SK-N-SH treated with all-trans-retinoic acid at 6 μM for 48 hours (cell line): ENCODE data around the gene ARID1B.
A peak's percentile ranks its signal among the peaks of the same experiment; 100 is the strongest.

Experiments
- ATAC-seq: fragments of 200-7000 bp; cut with Tn5 transposase; 3 replicates; pipeline ENCODE4 v1.9.1; 2020; ENCODE audit warnings: mild to moderate bottlenecking, moderate library complexity
- ARNTL ChIP-seq: fragments of 450-650 bp; formaldehyde crosslinking; IDR thresholded peaks from 2 replicates; pipeline ENCODE4 v1.5.0; 2020; ENCODE audit warnings: low read depth, mild to moderate bottlenecking, moderate library complexity, borderline replicate concordance
- BACH2 ChIP-seq: fragments of 250-450 bp; sonication (Bioruptor Pico); IDR thresholded peaks from 2 replicates; pipeline ENCODE4 v1.9.0; 2021; ENCODE audit warnings: mild to moderate bottlenecking, borderline replicate concordance
- CREB5 ChIP-seq: fragments of 250-450 bp; sonication (Bioruptor Pico); IDR thresholded peaks from 2 replicates; pipeline ENCODE4 v1.5.1; 2020; ENCODE audit warnings: low read depth, mild to moderate bottlenecking, moderate library complexity
- CSDC2 ChIP-seq: fragments of 250-450 bp; sonication (Bioruptor Pico); IDR thresholded peaks from 2 replicates; pipeline ENCODE4 v1.5.0; 2020; ENCODE audit warnings: mild to moderate bottlenecking, moderate library complexity
- CSRNP3 ChIP-seq: fragments of 250-450 bp; sonication (Bioruptor Pico); IDR thresholded peaks from 2 replicates; pipeline ENCODE4 v1.5.1; 2021; ENCODE audit warnings: mild to moderate bottlenecking, moderate library complexity
- ESRRG ChIP-seq: fragments of 250-450 bp; sonication (Bioruptor Pico); IDR thresholded peaks from 2 replicates; pipeline ENCODE4 v1.6.1; 2021; ENCODE audit warnings: mild to moderate bottlenecking
- GLIS3 ChIP-seq: fragments of 250-450 bp; sonication (Bioruptor Pico); IDR thresholded peaks from 2 replicates; pipeline ENCODE4 v1.5.0; 2020; ENCODE audit warnings: mild to moderate bottlenecking, moderate library complexity
- ISL1 ChIP-seq: fragments of 250-450 bp; sonication (Bioruptor Pico); IDR thresholded peaks from 2 replicates; pipeline ENCODE4 v2.1.2; 2022; ENCODE audit warnings: mild to moderate bottlenecking, moderate library complexity
- OSR1 ChIP-seq: fragments of 250-450 bp; sonication (Bioruptor Pico); IDR thresholded peaks from 2 replicates; pipeline ENCODE4 v1.8.0; 2022; ENCODE audit warnings: moderate library complexity, mild to moderate bottlenecking, inconsistent platforms
- PATZ1 ChIP-seq: fragments of 250-450 bp; sonication (Bioruptor Pico); IDR thresholded peaks from 2 replicates; pipeline ENCODE4 v1.8.0; 2020; ENCODE audit warnings: mild to moderate bottlenecking, moderate library complexity, borderline replicate concordance
- POU6F1 ChIP-seq: fragments of 250-450 bp; sonication (Bioruptor Pico); IDR thresholded peaks from 2 replicates; pipeline ENCODE4 v1.8.0; 2021; ENCODE audit warnings: low read depth, mild to moderate bottlenecking, moderate library complexity, borderline replicate concordance
- PPARA ChIP-seq: fragments of 250-450 bp; sonication (Bioruptor Pico); IDR thresholded peaks from 2 replicates; pipeline ENCODE4 v1.5.0; 2020; ENCODE audit warnings: mild to moderate bottlenecking, borderline replicate concordance
- SNAI2 ChIP-seq: fragments of 250-450 bp; sonication (Bioruptor Pico); IDR thresholded peaks from 2 replicates; pipeline ENCODE4 v1.5.0; 2020; ENCODE audit warnings: mild to moderate bottlenecking, moderate library complexity
- TCF4 ChIP-seq: fragments of 250-450 bp; sonication (Bioruptor Pico); IDR thresholded peaks from 2 replicates; pipeline ENCODE4 v1.8.0; 2021; ENCODE audit warnings: mild to moderate bottlenecking, moderate library complexity, borderline replicate concordance
- TOX ChIP-seq: fragments of 250-450 bp; sonication (Bioruptor Pico); IDR thresholded peaks from 2 replicates; pipeline ENCODE4 v1.8.0; 2021; ENCODE audit warnings: mild to moderate bottlenecking, moderate library complexity, borderline replicate concordance
- TSHZ2 ChIP-seq: fragments of 250-450 bp; sonication (Bioruptor Pico); IDR thresholded peaks from 2 replicates; pipeline ENCODE4 v1.5.0; 2020; ENCODE audit warnings: mild to moderate bottlenecking, moderate library complexity
- ZC3H10 ChIP-seq: fragments of 250-450 bp; sonication (Bioruptor Pico); IDR thresholded peaks from 2 replicates; pipeline ENCODE4 v1.5.1; 2021; ENCODE audit warnings: mild to moderate bottlenecking, moderate library complexity
- ZFP3 ChIP-seq: fragments of 250-450 bp; sonication (Bioruptor Pico); IDR thresholded peaks from 2 replicates; pipeline ENCODE4 v1.5.0; 2020; ENCODE audit warnings: mild to moderate bottlenecking, moderate library complexity
- ZFP30 ChIP-seq: fragments of 450-650 bp; formaldehyde crosslinking; IDR thresholded peaks from 2 replicates; pipeline ENCODE4 v1.5.0; 2022; ENCODE audit warnings: mild to moderate bottlenecking, moderate library complexity
- ZNF565 ChIP-seq: fragments of 450-650 bp; formaldehyde crosslinking; conservative IDR thresholded peaks from 2 replicates; pipeline ENCODE4 v1.5.0; 2020; ENCODE audit warnings: low read depth, mild to moderate bottlenecking, moderate library complexity
- ZNF70 ChIP-seq: fragments of 450-650 bp; formaldehyde crosslinking; IDR thresholded peaks from 2 replicates; pipeline ENCODE4 v1.5.0; 2020; ENCODE audit warnings: mild to moderate bottlenecking, moderate library complexity
- ZNF8 ChIP-seq: fragments of 450-650 bp; formaldehyde crosslinking; IDR thresholded peaks from 2 replicates; pipeline ENCODE4 v1.5.0; 2020; ENCODE audit warnings: mild to moderate bottlenecking, moderate library complexity

Gene ARID1B

GRCh38 chr6:157104803-157105202 is 327.6 kb downstream of the ARID1B start:
- TF ChIP-seq ZNF565, result no peak
- no peak for TF ChIP-seq TSHZ2 (CRISPR knock-in tag)
- TF ChIP-seq ZFP3 (CRISPR knock-in tag), result no peak
- no peak for TF ChIP-seq CSDC2
- no peak for TF ChIP-seq OSR1
- no peak for TF ChIP-seq ARNTL (CRISPR knock-in tag)
- TF ChIP-seq ZNF70 (CRISPR knock-in tag), result no peak
- TF ChIP-seq PATZ1 (CRISPR knock-in tag), result no peak
- no peak for TF ChIP-seq PPARA (CRISPR knock-in tag)
- TF ChIP-seq SNAI2, result no peak
- TF ChIP-seq ISL1 (CRISPR knock-in tag), result no peak
- no peak for TF ChIP-seq ESRRG
- TF ChIP-seq TOX (CRISPR knock-in tag), result no peak
- no peak for TF ChIP-seq GLIS3 (CRISPR knock-in tag)
- no peak for TF ChIP-seq ZFP30 (CRISPR knock-in tag)
- TF ChIP-seq, all 23 proteins: peak for 0
- ATAC-seq, result no peak

GRCh38 chr6:157106487-157106886 is 329.3 kb downstream of the ARID1B start:
- peak; percentile 50 for ATAC-seq
- TF ChIP-seq ZFP30 (CRISPR knock-in tag) (no peak), BACH2 (no peak), POU6F1 (CRISPR knock-in tag) (no peak), GLIS3 (CRISPR knock-in tag) (no peak), TSHZ2 (CRISPR knock-in tag) (no peak), ZC3H10 (CRISPR knock-in tag) (no peak), TOX (CRISPR knock-in tag) (no peak)

- ATAC-seq, result no peak
- TF ChIP-seq ZC3H10 (CRISPR knock-in tag), result no peak
- TF ChIP-seq ZNF8 (CRISPR knock-in tag), result no peak
- TF ChIP-seq ZFP3 (CRISPR knock-in tag), result no peak
- TF ChIP-seq TOX (CRISPR knock-in tag), result no peak
- no peak for TF ChIP-seq PATZ1 (CRISPR knock-in tag)
- TF ChIP-seq POU6F1 (CRISPR knock-in tag), result no peak
- TF ChIP-seq ESRRG, result no peak
- TF ChIP-seq ARNTL (CRISPR knock-in tag), result no peak
- no peak for TF ChIP-seq CSDC2
- no peak for TF ChIP-seq TCF4 (CRISPR knock-in tag)
- no peak for TF ChIP-seq CREB5 (CRISPR knock-in tag)
- no peak for TF ChIP-seq ZFP30 (CRISPR knock-in tag)
- TF ChIP-seq PPARA (CRISPR knock-in tag), result no peak
- no peak for TF ChIP-seq OSR1
- no peak for TF ChIP-seq CSRNP3 (CRISPR knock-in tag)
These were observed 330.4 kb downstream of the ARID1B start for GRCh38 chr6:157107571-157107914.
